Calu3 (cell line): ENCODE data around the gene ZNF407. TPM values are rescaled to one million over a fixed set of nuclear protein-coding genes. Genes with fewer than 3 reads are reported as not detected.

Source experiments
- BruUV-seq: library from RNA; stranded (reverse); fragments of 400-500 nt; replicated peaks from 2 replicates; lab custom pipeline; 2021; lab: Mats Ljungman, UMichigan
- CTCF ChIA-PET: fragments of 300-600 bp; sonication (Branson Sonifier 250); formaldehyde crosslinking; loops from one replicate; lab custom pipeline; 2022; ENCODE audit warnings: antibody characterized with exemption; lab: Charles Lee
- DNase-seq: peaks from one replicate; pipeline ENCODE4 v3.0.0; 2022
- H3K27ac Mint-ChIP-seq: one replicate; pipeline ENCODE4 v1.8.0; 2022; ENCODE audit warnings: mixed read lengths; ENCODE audit not compliant: unreplicated experiment
- H3K27me3 Mint-ChIP-seq: one replicate; pipeline ENCODE4 v1.8.0; 2022; ENCODE audit warnings: mixed read lengths; ENCODE audit not compliant: unreplicated experiment
- H3K36me3 Mint-ChIP-seq: one replicate; pipeline ENCODE4 v1.8.0; 2022; ENCODE audit warnings: mild to moderate bottlenecking, moderate library complexity, mixed read lengths; ENCODE audit not compliant: insufficient read depth, unreplicated experiment
- H3K4me1 Mint-ChIP-seq: one replicate; pipeline ENCODE4 v1.8.0; 2022; ENCODE audit warnings: mild to moderate bottlenecking, low read depth, mixed read lengths; ENCODE audit not compliant: unreplicated experiment
- H3K4me3 Mint-ChIP-seq: one replicate; pipeline ENCODE4 v1.8.0; 2022; ENCODE audit warnings: mild to moderate bottlenecking, low read depth, moderate library complexity, mixed read lengths; ENCODE audit not compliant: unreplicated experiment
- H3K9me3 Mint-ChIP-seq: one replicate; pipeline ENCODE4 v1.8.0; 2022; ENCODE audit warnings: low read depth, mixed read lengths; ENCODE audit not compliant: unreplicated experiment
- intact Hi-C: fragments of 100-400 bp; cut with micrococcal nuclease; formaldehyde crosslinking; loops from one replicate; pipeline ENCODE4 v1.10.0; 2022; ENCODE audit not compliant: unreplicated experiment
- total RNA-seq: library from RNA; stranded (reverse); gene quantifications from 2 replicates; pipeline ENCODE4 v1.2.3, GENCODE V29; 2022
- TF ChIP-seq, protein P1 (sequence below): fragments of 200-600 bp; IDR thresholded peaks from one replicate; pipeline ENCODE4 v1.8.0; 2022; ENCODE audit warnings: antibody characterized with exemption; ENCODE audit not compliant: unreplicated experiment

Gene ZNF407
- total RNA-seq, 1 experiment from 2014 or later = 17.4 TPM

GRCh38 chr18:74760436-74760835, 162.8 kb downstream of the ZNF407 start:
- BruUV-seq = no TSS peak
- intact Hi-C loops = no loop called here
- no peak for DNase-seq
- TF ChIP-seq, protein P1, sequence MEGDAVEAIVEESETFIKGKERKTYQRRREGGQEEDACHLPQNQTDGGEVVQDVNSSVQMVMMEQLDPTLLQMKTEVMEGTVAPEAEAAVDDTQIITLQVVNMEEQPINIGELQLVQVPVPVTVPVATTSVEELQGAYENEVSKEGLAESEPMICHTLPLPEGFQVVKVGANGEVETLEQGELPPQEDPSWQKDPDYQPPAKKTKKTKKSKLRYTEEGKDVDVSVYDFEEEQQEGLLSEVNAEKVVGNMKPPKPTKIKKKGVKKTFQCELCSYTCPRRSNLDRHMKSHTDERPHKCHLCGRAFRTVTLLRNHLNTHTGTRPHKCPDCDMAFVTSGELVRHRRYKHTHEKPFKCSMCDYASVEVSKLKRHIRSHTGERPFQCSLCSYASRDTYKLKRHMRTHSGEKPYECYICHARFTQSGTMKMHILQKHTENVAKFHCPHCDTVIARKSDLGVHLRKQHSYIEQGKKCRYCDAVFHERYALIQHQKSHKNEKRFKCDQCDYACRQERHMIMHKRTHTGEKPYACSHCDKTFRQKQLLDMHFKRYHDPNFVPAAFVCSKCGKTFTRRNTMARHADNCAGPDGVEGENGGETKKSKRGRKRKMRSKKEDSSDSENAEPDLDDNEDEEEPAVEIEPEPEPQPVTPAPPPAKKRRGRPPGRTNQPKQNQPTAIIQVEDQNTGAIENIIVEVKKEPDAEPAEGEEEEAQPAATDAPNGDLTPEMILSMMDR = no peak
- Mint-ChIP-seq H3K27me3 (no peaks in the 10 kb centered on the region), H3K36me3 (no peaks in the 10 kb centered on the region), H3K9me3 (no peaks in the 10 kb centered on the region), H3K27ac (no peak overlapping the region), H3K4me1 (no peaks in the 10 kb centered on the region), H3K4me3 (no peak overlapping the region)
- CTCF ChIA-PET = interaction anchor here (0.6 kb wide), 1 partner anchor 22 kb away, joined by 10 read pairs; no protein-coding TSS in a partner anchor

DNA sequence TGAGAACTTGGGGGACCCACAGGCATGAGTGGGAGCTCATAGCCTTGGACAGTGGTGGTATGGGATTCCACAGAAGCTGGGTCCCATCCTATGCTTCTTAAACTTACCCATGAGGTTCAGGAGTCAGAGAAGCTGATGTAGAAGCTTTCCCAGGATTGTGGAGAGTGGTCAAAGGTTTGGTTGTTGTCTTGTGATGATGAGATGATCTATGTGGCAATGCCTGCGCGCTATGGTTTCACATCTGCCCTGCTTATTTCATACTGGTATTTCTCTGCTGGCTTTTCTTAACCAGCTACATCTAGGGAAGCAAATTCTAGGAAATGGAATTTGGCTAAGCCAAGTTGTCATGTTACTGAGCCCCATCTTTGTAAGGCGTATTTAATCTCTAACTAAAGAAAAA, 168.6 kb downstream of the ZNF407 start:
- Mint-ChIP-seq H3K9me3 (no peaks in the 10 kb centered on the region), H3K27ac (no peak overlapping the region), H3K4me1 (no peaks in the 10 kb centered on the region), H3K4me3 (no peak overlapping the region), H3K27me3 (no peaks in the 10 kb centered on the region), H3K36me3 (no peaks in the 10 kb centered on the region)
- intact Hi-C loops = no loop called here
- CTCF ChIA-PET = interaction anchor here (1.5 kb wide), 1 partner anchor 12 kb away, joined by 3 read pairs; no protein-coding TSS in a partner anchor
- TF ChIP-seq, protein P1 = no peak
- DNase-seq = no peak
- no TSS peak for BruUV-seq

GRCh38 chr18:74768096-74768495, 170.4 kb downstream of the ZNF407 start:
- intact Hi-C loops = no loop called here
- H3K27me3 Mint-ChIP-seq = no peaks in the 10 kb centered on the region
- DNase-seq = no peak
- TF ChIP-seq, protein P1 = no peak
- H3K27ac Mint-ChIP-seq = no peak overlapping the region
- no peaks in the 10 kb centered on the region for H3K9me3 Mint-ChIP-seq
- BruUV-seq = no TSS peak
- no peaks in the 10 kb centered on the region for H3K4me1 Mint-ChIP-seq
- H3K36me3 Mint-ChIP-seq = no peaks in the 10 kb centered on the region
- H3K4me3 Mint-ChIP-seq = no peak overlapping the region
- CTCF ChIA-PET = no interaction called here

DNA sequence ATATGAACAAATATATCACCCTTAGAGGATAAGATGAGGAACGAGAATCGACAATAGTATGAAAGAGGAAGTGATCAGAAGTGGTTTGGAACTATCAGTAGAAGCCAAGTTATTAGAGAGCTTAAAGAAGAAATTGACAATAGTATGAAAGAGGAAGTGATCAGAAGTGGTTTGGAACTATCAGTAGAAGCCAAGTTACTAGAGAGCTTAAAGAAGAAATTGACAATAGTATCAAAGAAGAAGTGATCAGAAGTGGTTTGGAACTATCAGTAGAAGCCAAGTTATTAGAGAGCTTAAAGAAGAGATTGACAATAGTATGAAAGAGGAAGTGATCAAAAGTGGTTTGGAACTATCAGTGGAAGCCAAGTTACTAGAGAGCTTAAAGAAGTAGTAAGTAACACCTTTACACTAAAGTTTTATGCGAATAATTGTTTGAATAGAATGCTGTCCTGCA, 175.5 kb downstream of the ZNF407 start:
- H3K4me3 Mint-ChIP-seq = no peak overlapping the region

More for the DNA sequence above, 175.5 kb downstream of the ZNF407 start:
- Mint-ChIP-seq H3K36me3 (no peaks in the 10 kb centered on the region), H3K27me3 (no peaks in the 10 kb centered on the region), H3K4me1 (no peaks in the 10 kb centered on the region), H3K9me3 (no peaks in the 10 kb centered on the region), H3K27ac (no peak overlapping the region)
- CTCF ChIA-PET = no interaction called here
- no TSS peak for BruUV-seq
- TF ChIP-seq, protein P1 = no peak
- intact Hi-C loops = no loop called here
- DNase-seq = no peak
